ENCODE data around the gene NUPR1.

The NUPR1 gene

DNA sequence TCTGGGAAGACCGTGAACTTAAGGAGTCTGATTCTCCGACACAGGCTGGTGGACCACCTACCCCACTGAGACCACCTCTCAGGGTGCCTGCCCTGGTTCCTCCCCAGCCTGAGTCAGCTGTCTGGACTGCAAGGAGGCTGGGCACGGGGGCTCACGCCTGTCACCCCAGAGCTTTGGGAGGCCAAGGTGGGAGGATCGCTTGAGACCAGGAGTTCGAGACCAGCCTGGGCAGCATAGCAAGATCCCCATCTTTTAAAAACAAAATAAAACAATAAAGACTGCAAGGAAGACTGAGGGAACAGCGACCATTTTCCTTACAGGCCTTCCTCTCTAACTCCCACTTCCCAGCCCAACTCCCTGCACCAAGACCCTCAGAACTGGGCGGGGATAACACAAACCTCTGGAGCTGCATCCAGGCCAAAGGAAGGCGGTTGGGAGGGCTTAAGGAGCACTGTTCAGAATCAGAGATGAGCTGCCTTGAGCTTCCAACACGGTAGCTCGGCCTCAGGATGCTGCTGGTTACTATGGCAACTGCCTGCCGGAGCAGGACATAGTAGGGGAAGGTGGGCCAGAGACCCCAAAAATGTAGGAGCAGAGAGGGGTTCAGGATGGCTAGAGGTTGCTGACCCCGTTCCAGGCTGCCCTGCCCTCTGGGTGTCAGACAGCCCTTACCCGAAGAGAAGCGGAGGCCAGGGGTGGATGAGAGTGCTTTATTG, 40.0 kb downstream of the NUPR1 start:
- no peak for TF ChIP-seq CTCF (IDR thresholded peaks at IDR 0.05)
- Histone ChIP-seq H3K4me3 (ENCODE audit: low read depth, low read length) (no peak overlapping the region), H3K27me3 (ENCODE audit: control insufficient read depth, insufficient read depth, low read length) (no peaks in the 10 kb centered on the region), H3K36me3 (ENCODE audit: control insufficient read depth, insufficient read depth, low read length) (no peaks in the 10 kb centered on the region), H2AFZ (no peak overlapping the region), H3K79me2 (no peaks in the 10 kb centered on the region), H3K4me2 (ENCODE audit: low read length) (no peak overlapping the region), H3K9ac (no peak overlapping the region), H3K9me3 (ENCODE audit: control insufficient read depth, low read length) (no peaks in the 10 kb centered on the region), H3K27ac (no peak overlapping the region), H3K4me1 (no peaks in the 10 kb centered on the region)

DNA sequence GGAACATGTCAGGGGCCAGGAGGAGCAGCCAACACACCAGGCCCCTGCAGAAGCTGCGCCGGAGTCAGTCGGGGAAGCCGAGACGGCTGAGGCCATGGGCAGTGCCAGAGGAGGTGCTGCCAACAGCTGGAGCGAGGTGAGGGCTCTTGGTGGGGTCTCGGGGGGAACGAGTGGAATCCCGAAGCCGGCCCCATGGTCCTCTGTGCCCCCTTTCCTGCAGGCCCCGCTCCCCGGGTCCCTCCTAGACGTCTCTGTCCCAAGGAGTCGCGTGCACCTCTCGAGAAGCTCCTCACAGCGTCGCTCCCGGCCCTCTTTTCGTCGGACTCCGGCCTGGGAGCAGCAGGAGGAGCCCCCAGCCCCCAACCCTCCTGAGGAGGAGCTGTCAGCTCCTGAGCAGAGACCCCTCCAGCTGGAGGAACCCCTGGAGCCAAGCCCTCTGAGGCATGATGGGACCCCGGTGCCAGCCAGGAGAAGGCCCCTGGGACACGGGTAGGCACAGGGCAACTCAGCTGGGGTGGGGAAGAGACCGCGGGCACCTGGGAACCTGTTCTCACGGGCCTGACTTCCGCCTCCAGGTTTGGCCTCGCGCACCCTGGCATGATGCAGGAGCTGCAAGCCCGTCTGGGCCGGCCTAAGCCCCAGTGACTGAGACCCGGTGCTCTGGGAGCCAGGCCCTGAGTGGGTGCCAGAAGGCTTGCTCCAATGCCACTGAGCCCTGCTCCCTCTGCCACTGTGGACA, 40.7 kb downstream of the NUPR1 start:
- no peaks in the 10 kb centered on the region for H3K9me3 ChIP-seq (ENCODE audit: control insufficient read depth, low read length)
- H3K79me2 ChIP-seq, result no peaks in the 10 kb centered on the region
- no peak for TF ChIP-seq CTCF (IDR thresholded peaks at IDR 0.05)
- H3K27ac ChIP-seq, result no peak overlapping the region
- no peak overlapping the region for H3K4me2 ChIP-seq (ENCODE audit: low read length)
- no peaks in the 10 kb centered on the region for H3K36me3 ChIP-seq (ENCODE audit: control insufficient read depth, insufficient read depth, low read length)
- H2AFZ ChIP-seq, result no peak overlapping the region
- no peaks in the 10 kb centered on the region for H3K4me1 ChIP-seq
- H3K9ac ChIP-seq, result no peak overlapping the region
- H3K27me3 ChIP-seq (ENCODE audit: control insufficient read depth, insufficient read depth, low read length), result no peaks in the 10 kb centered on the region
- H3K4me3 ChIP-seq (ENCODE audit: low read depth, low read length), result no peak overlapping the region

- Histone ChIP-seq H3K79me2 (no peaks in the 10 kb centered on the region), H2AFZ (no peak overlapping the region), H3K36me3 (ENCODE audit: control insufficient read depth, insufficient read depth, low read length) (no peaks in the 10 kb centered on the region), H3K27ac (no peak overlapping the region), H3K9ac (no peak overlapping the region), H3K27me3 (ENCODE audit: control insufficient read depth, insufficient read depth, low read length) (no peaks in the 10 kb centered on the region), H3K4me3 (ENCODE audit: low read depth, low read length) (no peak overlapping the region), H3K4me1 (no peaks in the 10 kb centered on the region), H3K9me3 (ENCODE audit: control insufficient read depth, low read length) (no peaks in the 10 kb centered on the region), H3K4me2 (ENCODE audit: low read length) (no peak overlapping the region)
- no peak for TF ChIP-seq CTCF (IDR thresholded peaks at IDR 0.05)
Observed at GRCh38 chr16:28497386-28497785, 41.4 kb downstream of the NUPR1 start.

DNA sequence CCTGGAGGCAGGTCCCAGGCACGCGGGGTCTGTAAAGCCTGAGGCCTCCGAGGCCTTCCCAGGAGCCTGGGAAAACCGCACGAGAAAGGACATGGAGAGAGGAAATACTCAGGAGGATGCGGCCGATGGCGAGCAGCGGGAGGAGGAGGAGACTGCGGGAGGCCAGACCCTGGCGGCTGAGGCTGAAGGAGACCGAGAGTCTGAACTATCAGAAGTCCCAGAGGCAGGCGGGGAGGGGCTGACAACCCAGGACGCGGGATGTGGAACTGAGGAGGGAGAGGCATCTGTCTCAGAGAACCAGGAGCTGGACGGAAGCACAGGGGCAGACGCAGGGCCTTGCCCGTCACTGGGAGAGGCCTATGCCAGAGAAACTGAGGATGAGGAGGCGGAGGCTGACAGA, 41.9 kb downstream of the NUPR1 start:
- H3K36me3 ChIP-seq (ENCODE audit: control insufficient read depth, insufficient read depth, low read length), result no peaks in the 10 kb centered on the region
- H3K4me1 ChIP-seq, result no peaks in the 10 kb centered on the region
- H3K27me3 ChIP-seq (ENCODE audit: control insufficient read depth, insufficient read depth, low read length), result no peaks in the 10 kb centered on the region
- H3K27ac ChIP-seq, result no peak overlapping the region
- no peaks in the 10 kb centered on the region for H3K79me2 ChIP-seq
- no peak overlapping the region for H3K4me2 ChIP-seq (ENCODE audit: low read length)
- no peak overlapping the region for H3K4me3 ChIP-seq (ENCODE audit: low read depth, low read length)
- H3K9ac ChIP-seq, result no peak overlapping the region
- no peak overlapping the region for H2AFZ ChIP-seq
- no peaks in the 10 kb centered on the region for H3K9me3 ChIP-seq (ENCODE audit: control insufficient read depth, low read length)
- no peak for TF ChIP-seq CTCF (IDR thresholded peaks at IDR 0.05)

Data from parathyroid adenoma (tissue), 2 donors.